Astrocyte of the cerebellum (primary cell): ENCODE results near the gene PARD6A.

Experiments used
- DNase-seq: peaks from one replicate; pipeline ENCODE4 v3.0.0-alpha.2; 2011; ENCODE audit warnings: low read depth
- H3K4me3 ChIP-seq: 2 replicates; pipeline ENCODE4 v1.5.1; 2011; ENCODE audit warnings: mild to moderate bottlenecking, low read depth, low read length, moderate library complexity
- in situ Hi-C: cut with HindIII; loops from 2 replicates; pipeline ENCODE4 v1.10.0; 2017; ENCODE audit warnings: low sequenced_read_pairs
- TF ChIP-seq, protein P1 (sequence below): IDR thresholded peaks from 2 replicates; pipeline ENCODE4 v1.5.1; 2012; ENCODE audit warnings: low read length, low read depth, moderate library complexity, mild to moderate bottlenecking; ENCODE audit errors: missing control alignments

Gene PARD6A

GRCh38 chr16:67657751-67658518 lies 2.8 kb upstream of the PARD6A start:
- TF ChIP-seq, protein P1, sequence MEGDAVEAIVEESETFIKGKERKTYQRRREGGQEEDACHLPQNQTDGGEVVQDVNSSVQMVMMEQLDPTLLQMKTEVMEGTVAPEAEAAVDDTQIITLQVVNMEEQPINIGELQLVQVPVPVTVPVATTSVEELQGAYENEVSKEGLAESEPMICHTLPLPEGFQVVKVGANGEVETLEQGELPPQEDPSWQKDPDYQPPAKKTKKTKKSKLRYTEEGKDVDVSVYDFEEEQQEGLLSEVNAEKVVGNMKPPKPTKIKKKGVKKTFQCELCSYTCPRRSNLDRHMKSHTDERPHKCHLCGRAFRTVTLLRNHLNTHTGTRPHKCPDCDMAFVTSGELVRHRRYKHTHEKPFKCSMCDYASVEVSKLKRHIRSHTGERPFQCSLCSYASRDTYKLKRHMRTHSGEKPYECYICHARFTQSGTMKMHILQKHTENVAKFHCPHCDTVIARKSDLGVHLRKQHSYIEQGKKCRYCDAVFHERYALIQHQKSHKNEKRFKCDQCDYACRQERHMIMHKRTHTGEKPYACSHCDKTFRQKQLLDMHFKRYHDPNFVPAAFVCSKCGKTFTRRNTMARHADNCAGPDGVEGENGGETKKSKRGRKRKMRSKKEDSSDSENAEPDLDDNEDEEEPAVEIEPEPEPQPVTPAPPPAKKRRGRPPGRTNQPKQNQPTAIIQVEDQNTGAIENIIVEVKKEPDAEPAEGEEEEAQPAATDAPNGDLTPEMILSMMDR, result no peak
- no peak for DNase-seq
- H3K4me3 ChIP-seq, result no peak overlapping the region
- in situ Hi-C loops, result no loop called here

GRCh38 chr16:67658849-67659674 lies 1.7 kb upstream of the PARD6A start:
- no peak for DNase-seq
- H3K4me3 ChIP-seq, result peak overlapping the region; percentile 90
- in situ Hi-C loops, result no loop called here
- TF ChIP-seq, protein P1, result no peak

GRCh38 chr16:67659675-67660563 lies 841 bp upstream of the PARD6A start, which contains the start of gene ACD:
Gene ACD, minus strand, starts transcription at chr16:67660260. Its CDS starts 40 bp downstream, at chr16:67660220.
- in situ Hi-C loops, result no loop called here
- peak; percentile 62 for DNase-seq
- peak within 1 kb of the TSS; percentile 90 for H3K4me3 ChIP-seq
- TF ChIP-seq, protein P1, result no peak

DNA sequence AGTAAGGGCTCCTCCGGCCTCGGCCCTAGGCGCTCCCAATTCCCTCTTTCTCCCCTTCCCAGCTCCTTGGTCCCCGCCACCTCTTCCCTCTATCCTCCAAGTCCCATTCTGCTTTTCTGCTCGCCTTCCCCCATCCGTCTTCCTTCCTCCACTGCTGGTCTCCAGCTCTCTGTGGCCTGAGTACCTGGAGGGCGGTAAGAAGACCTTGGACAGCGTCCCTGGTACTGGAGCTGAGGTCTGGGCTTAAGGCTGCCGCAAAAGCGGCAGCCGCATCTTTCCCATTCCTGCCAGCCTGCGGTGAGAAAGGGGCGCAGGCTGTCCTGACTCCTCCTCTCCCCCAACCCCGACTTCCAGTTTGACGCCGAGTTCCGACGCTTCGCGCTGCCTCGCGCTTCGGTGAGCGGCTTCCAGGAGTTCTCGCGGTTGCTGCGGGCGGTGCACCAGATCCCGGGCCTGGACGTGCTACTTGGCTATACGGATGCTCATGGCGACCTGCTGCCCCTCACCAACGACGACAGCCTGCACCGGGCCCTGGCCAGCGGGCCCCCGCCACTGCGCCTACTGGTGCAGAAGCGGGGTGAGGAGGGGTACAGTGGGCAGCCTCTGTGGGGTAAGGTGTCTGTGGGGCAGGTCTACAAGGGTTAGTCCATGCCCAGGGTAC lies 471 bp downstream of the PARD6A start:
- in situ Hi-C loops, result no loop called here
- peak; percentile 27 for DNase-seq
- TF ChIP-seq, protein P1, result no peak
- peak overlapping the region; percentile 90 for H3K4me3 ChIP-seq

GRCh38 chr16:67661886-67662652 lies 1.3 kb downstream of the PARD6A start:
- DNase-seq, result no peak
- TF ChIP-seq, protein P1, result no peak
- no peak overlapping the region for H3K4me3 ChIP-seq
- in situ Hi-C loops, result no loop called here
